Ovary (tissue), 9 donors: ENCODE measurements around the gene UGT1A10. TPM values are rescaled to one million over a fixed set of nuclear protein-coding genes. Genes with fewer than 3 reads are reported as not detected.

Experiments
- DNase-seq, 5 donors: peaks; one replicate each; pipeline ENCODE4 v3.0.0-alpha.2; 2019 to 2020
- H3K27ac ChIP-seq, 2 donors: fragments of 200-600 bp; one replicate each; pipeline versions ENCODE4 v1.5.1 to v1.8.0; 2019 to 2022
- H3K27me3 ChIP-seq: fragments of 200-600 bp; one replicate; pipeline ENCODE4 v1.8.0; 2022
- H3K36me3 ChIP-seq: fragments of 200-600 bp; sonication (generic); one replicate; pipeline ENCODE4 v1.5.1; 2019
- H3K4me1 ChIP-seq: one replicate; pipeline ENCODE4 v1.8.1; 2013; ENCODE audit warnings: mild to moderate bottlenecking, moderate library complexity; ENCODE audit not compliant: insufficient read depth
- H3K4me3 ChIP-seq: fragments of 200-600 bp; sonication (generic); one replicate; pipeline ENCODE4 v1.5.1; 2017
- H3K9me3 ChIP-seq, 2 donors: fragments of 200-600 bp in 1 of 2; sonication (generic) in 1 of 2; one replicate each; pipeline versions ENCODE4 v1.5.1 to v1.8.1; 2013 to 2019; ENCODE audit warnings: mild to moderate bottlenecking in 1 of 2, moderate library complexity in 1 of 2
- EP300 ChIP-seq: sonication (generic); formaldehyde crosslinking; IDR thresholded peaks from one replicate; pipeline ENCODE4 v1.6.1; 2017; ENCODE audit warnings: antibody characterized with exemption
- POLR2A ChIP-seq: fragments of 450-650 bp; IDR thresholded peaks from one replicate; pipeline ENCODE4 v1.6.1; 2017; ENCODE audit warnings: antibody characterized with exemption, mild to moderate bottlenecking, moderate library complexity
- WGBS, 3 donors: extraction: QIAGEN DNeasy Blood & Tissue Kit in 1 of 3; methylation state at CpG; one replicate each; pipeline versions ENCODE4 v1.1.5 to v1.1.7; 2013 to 2017; 5-methylcytosine and 5-hydroxymethylcytosine counted together
- intact Hi-C, 4 donors: fragments of 100-400 bp; cut with DNase I; formaldehyde crosslinking; loops; one replicate each; pipeline versions ENCODE4 v1.11.0 to v1.15.1; 2022 to 2023
- polyA plus RNA-seq, 2 donors: library from polyadenylated mRNA; stranded (reverse); fragments of 200-250 nt in 1 of 2; fragments of 350-450 nt in 1 of 2; fragmentation: Illumina TruSeq in 1 of 2; extraction: RNeasy Lipid Tissue Mini Kit (QIAGEN cat#74804) in 1 of 2; gene quantifications; one replicate each; pipeline ENCODE4 v1.2.3, GENCODE V29; 2013 to 2014
- total RNA-seq, 7 donors: library from RNA; depleted of rRNA in 2 of 7; stranded (reverse); fragments of >200 nt in 2 of 7; fragmentation: NEBNext Ultra II Directional in 3 of 7; extraction: Animal tissue kit (Norgen Biotek cat#: 25700) in 3 of 7; gene quantifications; one replicate each; pipeline versions ENCODE4 v1.1.0 to v1.2.4, GENCODE V29; 2016 to 2023
- TF ChIP-seq, protein P1 (sequence below), 3 donors: fragments of 450-650 bp in 2 of 3; fragments of 200-600 bp in 1 of 3; IDR thresholded peaks; one replicate each; pipeline versions ENCODE4 v1.5.1 to v1.8.0; 2016 to 2022; ENCODE audit warnings: antibody characterized with exemption in 3 of 3, mild to moderate bottlenecking in 1 of 3
- donor health status: DM: no; HTN: no; CAD: no; lungs with moderate emphysema.
- donor health status: DM: no; HTN: no; CAD: no.
- donor health status: Bipolar disorder and iron deficiency.
- donor health status: DM: yes; HTN: yes; CAD: no.
- donor health status: DM: no; HTN: no; CAD: no.
- donor health status: DM: yes; HTN: yes; CAD: no.

Gene UGT1A10
- total and polyA plus RNA-seq, 9 donors, result not detected

DNA sequence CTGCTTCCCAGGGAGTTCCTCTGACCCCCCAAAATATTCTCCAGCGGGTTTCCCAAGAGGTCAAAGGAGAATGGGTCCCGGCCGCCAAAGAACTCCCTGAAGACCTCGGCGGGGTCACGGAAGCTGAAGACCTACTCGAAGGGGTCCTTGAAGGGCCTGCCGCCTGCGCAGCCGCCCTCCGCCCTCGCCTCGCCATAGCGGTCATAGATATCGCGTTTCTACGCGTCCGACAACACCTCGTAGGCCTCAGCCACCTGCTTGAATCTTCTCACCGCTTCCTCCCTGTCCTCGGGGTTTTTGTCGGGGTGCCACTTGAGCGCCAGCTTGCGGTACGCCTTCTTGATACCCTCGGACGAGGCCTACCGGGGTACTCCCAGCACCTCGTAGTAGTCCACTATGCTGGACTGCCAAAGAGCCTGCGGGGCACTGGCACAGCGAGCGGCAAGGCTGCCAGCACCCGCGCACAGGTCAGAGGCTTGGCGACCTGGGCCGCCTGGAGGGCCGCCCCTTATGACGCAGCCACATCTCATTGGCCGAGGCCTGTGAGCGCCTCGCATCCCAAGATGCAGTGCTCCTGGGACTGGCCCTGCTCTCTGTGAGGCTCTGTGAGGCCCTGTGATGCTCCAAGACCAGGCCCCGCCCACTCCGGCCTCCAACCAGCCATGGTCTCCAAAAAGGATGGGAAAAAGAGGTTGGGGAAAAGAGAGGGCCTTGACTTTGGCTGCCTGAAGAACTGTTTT is 118.8 kb downstream of the UGT1A10 start:
- intact Hi-C loops, result no loop called here
- Histone ChIP-seq H3K4me1 (no peaks in the 10 kb centered on the region), H3K9me3 (peaks cover 0 to 4% of the 10 kb centered on the region in 2 donors), H3K27me3 (no peaks in the 10 kb centered on the region), H3K27ac (no peak overlapping the region), H3K36me3 (no peaks in the 10 kb centered on the region), H3K4me3 (no peak overlapping the region)
- DNase-seq, result no peak
- no peak for TF ChIP-seq EP300
- no peak for TF ChIP-seq POLR2A
- TF ChIP-seq, protein P1, sequence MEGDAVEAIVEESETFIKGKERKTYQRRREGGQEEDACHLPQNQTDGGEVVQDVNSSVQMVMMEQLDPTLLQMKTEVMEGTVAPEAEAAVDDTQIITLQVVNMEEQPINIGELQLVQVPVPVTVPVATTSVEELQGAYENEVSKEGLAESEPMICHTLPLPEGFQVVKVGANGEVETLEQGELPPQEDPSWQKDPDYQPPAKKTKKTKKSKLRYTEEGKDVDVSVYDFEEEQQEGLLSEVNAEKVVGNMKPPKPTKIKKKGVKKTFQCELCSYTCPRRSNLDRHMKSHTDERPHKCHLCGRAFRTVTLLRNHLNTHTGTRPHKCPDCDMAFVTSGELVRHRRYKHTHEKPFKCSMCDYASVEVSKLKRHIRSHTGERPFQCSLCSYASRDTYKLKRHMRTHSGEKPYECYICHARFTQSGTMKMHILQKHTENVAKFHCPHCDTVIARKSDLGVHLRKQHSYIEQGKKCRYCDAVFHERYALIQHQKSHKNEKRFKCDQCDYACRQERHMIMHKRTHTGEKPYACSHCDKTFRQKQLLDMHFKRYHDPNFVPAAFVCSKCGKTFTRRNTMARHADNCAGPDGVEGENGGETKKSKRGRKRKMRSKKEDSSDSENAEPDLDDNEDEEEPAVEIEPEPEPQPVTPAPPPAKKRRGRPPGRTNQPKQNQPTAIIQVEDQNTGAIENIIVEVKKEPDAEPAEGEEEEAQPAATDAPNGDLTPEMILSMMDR (IDR thresholded peaks at IDR 0.05), result no peak
- WGBS, 3 donors, result 89 to 95% (median 94%) methylated on average over 42 to 44 of the region's 44 CpGs

DNA sequence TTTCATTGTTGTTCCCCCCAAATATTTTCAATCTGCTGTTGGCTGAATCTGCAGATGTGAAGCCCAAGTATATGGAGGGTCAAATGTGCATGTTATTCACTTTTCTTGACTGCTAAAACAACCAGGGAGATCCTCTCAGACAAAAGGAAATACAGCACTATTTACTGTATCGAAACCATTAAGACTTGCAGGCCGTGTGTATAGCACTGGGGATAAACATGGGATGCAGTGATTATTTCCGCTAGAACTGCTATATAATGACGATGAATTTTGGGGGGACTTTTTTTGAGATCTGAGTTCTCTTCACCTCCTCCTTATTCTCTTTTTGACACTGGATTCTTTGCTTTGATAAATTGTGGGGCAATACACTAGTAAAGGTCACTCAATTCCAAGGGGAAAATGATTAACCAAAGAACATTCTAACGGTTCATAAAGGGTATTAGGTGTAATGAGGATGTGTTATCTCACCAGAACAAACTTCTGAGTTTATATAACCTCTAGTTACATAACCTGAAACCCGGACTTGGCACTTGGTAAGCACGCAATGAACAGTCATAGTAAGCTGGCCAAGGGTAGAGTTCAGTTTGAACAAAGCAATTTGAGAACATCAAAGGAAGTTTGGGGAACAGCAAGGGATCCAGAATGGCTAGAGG is 120.3 kb downstream of the UGT1A10 start:
- intact Hi-C loops, result no loop called here

DNA sequence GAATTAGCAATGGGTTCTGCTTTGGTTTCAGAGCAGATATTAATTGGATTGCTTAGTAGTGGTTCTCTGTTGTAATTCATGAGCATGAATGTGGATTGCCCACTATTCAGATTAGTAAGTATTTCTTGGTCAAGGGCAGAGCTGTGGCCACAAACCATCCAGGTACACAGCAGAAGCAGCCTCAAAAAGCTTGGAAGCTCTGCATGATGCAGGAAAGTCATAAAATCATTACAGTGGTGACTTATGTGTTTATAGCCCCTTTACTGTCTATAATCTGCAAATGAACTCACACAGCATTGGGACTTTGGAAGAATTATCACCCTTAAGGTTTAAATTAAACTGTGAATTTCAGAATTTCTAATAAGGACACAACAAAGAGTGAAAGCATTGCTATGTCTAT is 121.9 kb downstream of the UGT1A10 start:
- intact Hi-C loops, result no loop called here
- Histone ChIP-seq H3K4me3 (no peak overlapping the region), H3K4me1 (no peaks in the 10 kb centered on the region), H3K27ac (no peak overlapping the region), H3K36me3 (no peaks in the 10 kb centered on the region), H3K27me3 (no peaks in the 10 kb centered on the region), H3K9me3 (no peaks in the 10 kb centered on the region)
- TF ChIP-seq, protein P1 (IDR thresholded peaks at IDR 0.05), result no peak
- no peak for TF ChIP-seq POLR2A
- no peak for TF ChIP-seq EP300
- DNase-seq, result no peak

More for the DNA sequence above, 120.3 kb downstream of the UGT1A10 start:
- 71 to 80% (median 75%) methylated on average over 7 of the region's 7 CpGs for WGBS, 3 donors
- TF ChIP-seq EP300 (no peak), POLR2A (no peak)
- TF ChIP-seq, protein P1 (IDR thresholded peaks at IDR 0.05), result no peak
- H3K4me1 ChIP-seq, result no peaks in the 10 kb centered on the region
- no peaks in the 10 kb centered on the region for H3K27me3 ChIP-seq
- H3K9me3 ChIP-seq, result no peaks in the 10 kb centered on the region
- no peaks in the 10 kb centered on the region for H3K36me3 ChIP-seq
- no peak overlapping the region for H3K27ac ChIP-seq
- DNase-seq, result no peak
- H3K4me3 ChIP-seq, result no peak overlapping the region

- intact Hi-C loops, result no loop called here
- 84 to 88% (median 86%) methylated on average over 2 of the region's 2 CpGs for WGBS, 3 donors
- no peaks in the 10 kb centered on the region for H3K27me3 ChIP-seq
- DNase-seq, result no peak
- H3K27ac ChIP-seq, result no peak overlapping the region
- no peak overlapping the region for H3K4me3 ChIP-seq
- H3K9me3 ChIP-seq, result no peaks in the 10 kb centered on the region
- H3K4me1 ChIP-seq, result no peaks in the 10 kb centered on the region
- no peaks in the 10 kb centered on the region for H3K36me3 ChIP-seq
- TF ChIP-seq POLR2A, result no peak
- TF ChIP-seq, protein P1 (IDR thresholded peaks at IDR 0.05), result no peak
- TF ChIP-seq EP300, result no peak
These were observed 122.6 kb downstream of the UGT1A10 start for GRCh38 chr2:233758849-233759248.
